ELR (cell line): ENCODE data around the gene TTLL5.
A peak's percentile ranks its signal among the peaks of the same experiment; 100 is the strongest.

Source experiments
- DNase-seq: peaks from one replicate; pipeline ENCODE4 v3.0.0-alpha.2; 2015; ENCODE audit warnings: low read depth

The TTLL5 gene, protein sequence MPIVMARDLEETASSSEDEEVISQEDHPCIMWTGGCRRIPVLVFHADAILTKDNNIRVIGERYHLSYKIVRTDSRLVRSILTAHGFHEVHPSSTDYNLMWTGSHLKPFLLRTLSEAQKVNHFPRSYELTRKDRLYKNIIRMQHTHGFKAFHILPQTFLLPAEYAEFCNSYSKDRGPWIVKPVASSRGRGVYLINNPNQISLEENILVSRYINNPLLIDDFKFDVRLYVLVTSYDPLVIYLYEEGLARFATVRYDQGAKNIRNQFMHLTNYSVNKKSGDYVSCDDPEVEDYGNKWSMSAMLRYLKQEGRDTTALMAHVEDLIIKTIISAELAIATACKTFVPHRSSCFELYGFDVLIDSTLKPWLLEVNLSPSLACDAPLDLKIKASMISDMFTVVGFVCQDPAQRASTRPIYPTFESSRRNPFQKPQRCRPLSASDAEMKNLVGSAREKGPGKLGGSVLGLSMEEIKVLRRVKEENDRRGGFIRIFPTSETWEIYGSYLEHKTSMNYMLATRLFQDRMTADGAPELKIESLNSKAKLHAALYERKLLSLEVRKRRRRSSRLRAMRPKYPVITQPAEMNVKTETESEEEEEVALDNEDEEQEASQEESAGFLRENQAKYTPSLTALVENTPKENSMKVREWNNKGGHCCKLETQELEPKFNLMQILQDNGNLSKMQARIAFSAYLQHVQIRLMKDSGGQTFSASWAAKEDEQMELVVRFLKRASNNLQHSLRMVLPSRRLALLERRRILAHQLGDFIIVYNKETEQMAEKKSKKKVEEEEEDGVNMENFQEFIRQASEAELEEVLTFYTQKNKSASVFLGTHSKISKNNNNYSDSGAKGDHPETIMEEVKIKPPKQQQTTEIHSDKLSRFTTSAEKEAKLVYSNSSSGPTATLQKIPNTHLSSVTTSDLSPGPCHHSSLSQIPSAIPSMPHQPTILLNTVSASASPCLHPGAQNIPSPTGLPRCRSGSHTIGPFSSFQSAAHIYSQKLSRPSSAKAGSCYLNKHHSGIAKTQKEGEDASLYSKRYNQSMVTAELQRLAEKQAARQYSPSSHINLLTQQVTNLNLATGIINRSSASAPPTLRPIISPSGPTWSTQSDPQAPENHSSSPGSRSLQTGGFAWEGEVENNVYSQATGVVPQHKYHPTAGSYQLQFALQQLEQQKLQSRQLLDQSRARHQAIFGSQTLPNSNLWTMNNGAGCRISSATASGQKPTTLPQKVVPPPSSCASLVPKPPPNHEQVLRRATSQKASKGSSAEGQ (N-terminal part only)

DNA sequence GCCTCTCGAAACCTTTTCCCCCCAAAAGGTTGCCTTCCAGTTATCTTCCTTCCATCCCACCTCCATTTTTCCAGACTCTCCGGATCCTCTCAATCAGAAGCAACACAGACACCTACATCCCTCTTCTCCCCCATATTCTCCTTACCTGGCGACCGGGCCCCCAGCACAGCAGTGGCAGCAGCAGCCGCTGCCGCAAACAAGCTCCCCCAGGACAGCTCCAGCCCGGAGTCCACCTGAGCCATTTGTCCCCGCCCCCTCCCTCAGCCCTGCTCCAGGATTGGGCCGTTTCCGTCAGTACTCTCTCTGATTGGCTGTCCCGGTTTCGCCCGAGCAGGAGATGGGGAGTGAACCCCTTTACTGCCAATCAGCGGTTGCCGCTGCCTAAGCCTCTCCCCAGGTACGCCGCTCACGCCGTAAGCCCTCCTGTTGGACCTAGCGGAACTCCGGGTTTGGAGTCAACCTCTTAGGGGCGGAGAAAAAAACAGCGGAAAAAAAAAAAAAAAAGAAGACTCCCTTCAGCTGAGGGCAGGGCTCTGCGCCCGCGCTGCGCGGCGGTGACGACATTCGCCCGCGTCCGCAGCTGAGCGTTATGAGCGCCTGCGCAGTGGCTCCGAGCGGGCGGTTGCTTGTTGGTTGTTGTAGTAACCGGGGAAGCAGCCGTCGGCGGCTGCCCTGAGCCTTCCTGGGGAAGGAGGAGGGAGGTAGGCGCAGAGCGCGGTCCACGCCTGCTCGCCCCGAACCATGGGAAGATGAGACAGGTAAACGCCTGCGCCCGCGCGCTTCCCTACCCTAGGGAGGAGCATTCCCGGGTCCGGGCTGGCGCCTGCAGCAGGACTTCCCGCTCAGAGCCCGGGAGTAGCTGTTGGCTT, at the start of gene TTLL5, which contains the start of gene ERG28:
Gene TTLL5 (plus strand): TSS at position 617 of the 869 bp plus-strand sequence. CDS start 1,904 bp downstream, outside the sequence.
Gene ERG28 (minus strand): TSS at position 247 of the 869 bp plus-strand sequence. CDS start 3,374 bp downstream, outside the sequence.
- DNase-seq, result peak; percentile 99

DNA sequence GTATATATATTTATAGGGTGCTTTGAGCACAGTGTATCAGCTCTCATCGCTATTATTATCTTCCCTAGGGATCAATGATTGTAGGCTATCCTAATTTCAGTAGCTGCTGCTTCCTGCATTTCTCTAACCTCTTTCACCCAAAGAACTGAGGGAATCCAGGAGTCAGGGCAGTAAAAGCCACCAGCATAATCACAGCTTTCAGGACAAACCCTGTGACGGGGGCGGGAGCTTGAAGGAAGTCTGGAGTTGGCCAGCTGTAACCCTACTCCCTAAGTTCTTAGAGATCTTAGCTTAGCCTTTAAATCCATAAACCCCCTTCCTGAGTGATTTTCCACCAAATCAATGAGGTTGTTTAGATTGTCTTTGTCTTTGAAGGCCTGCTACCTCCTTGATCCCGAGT, 48.9 kb upstream of the TTLL5 start:
- DNase-seq, result no peak

DNA sequence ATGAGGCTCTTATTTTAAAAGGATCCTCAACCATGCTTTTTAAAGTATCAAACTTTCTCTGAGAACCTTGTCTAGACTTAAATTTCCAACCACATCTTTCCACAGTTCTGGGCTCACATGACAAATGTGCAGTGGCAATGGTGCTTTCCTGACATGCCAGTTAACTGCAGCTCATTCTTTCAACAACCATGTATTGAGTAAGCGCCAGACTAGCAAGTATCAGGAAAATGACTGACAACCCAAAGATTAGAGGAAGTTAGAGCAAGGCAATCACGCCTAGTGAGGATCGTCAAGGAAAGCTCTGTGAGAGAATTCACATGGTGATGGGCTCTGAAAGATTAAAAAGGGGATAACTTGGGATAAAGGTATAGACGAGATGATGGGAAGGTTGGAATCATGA, 46.9 kb upstream of the TTLL5 start:
- DNase-seq, result no peak

DNA sequence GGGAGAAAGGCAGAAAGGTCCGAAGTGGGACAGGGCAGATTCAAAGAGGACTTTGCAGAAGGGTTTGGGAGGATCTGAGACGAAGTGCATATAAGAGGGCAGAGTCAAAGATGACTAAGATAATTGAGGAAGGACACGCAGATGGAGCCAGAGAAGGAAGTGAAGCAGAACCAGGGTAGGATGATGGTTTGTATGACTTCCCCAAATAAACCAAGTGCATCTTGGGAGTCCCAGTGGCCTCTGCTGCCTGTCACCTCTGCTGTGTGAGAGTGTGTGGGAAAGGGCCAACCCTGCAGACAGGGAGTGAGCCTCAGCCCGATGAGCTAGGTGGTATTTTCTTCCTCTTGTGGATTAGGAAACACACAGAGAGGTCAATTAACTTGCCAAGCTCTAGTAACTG, 45.8 kb upstream of the TTLL5 start:
- DNase-seq, result no peak

DNA sequence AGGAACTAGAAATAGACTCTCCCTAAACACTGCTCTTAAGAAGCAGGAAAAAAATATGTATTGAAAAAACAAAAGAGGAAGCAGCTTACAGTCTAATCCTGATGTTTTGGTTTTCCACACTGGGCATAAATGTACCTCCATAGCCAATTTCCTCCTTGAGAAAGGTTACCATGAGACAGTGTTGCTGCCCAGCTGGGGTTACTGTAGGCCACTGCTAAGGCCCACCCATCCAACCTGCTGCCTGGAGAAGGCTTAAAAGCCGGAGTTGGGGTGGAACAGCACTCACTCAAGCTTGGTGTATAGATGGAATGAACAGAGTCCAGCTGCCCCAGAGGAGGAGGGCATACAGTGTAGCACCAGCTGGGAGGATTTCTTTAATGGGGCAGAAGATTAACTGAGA, 41.5 kb upstream of the TTLL5 start:
- DNase-seq, result no peak

DNA sequence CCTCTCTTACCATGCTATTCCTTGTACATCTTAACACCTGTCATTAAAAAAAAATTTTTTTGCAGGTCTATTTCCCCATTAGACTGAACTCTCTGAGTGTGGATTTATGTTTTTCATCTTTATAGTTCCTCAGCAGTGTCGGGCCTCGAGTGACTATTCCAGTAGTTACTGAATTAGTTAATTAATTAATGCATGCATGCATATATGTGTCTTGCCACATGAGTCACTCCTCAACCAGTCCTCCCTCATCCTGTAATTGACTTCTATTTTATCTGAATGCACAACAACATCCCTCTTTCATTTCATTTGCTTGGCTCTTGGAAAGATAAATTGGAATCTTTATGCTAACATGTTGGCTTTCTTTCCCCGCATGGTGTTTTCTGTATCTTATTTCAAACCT, 36.0 kb upstream of the TTLL5 start:
- DNase-seq, result no peak

DNA sequence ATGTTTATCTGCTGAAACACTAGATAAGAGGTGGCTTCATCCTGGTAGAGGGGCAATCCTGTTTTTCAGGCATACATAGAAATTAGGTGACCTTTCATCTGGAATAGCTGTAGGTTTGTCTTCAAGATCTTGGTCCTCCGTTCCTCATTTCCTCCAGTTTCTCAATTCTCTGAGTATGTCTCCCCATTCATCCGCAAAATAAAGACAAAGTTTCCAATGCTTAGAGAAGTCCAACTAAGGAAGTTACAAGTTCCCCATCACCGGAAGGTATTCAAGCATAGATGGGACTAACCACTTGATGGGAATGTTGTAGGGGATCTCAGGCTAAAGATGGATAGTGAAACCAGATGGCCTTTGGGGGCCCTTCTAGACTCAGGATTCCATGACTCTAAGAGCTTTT, 34.6 kb upstream of the TTLL5 start:
- DNase-seq, result no peak

DNA sequence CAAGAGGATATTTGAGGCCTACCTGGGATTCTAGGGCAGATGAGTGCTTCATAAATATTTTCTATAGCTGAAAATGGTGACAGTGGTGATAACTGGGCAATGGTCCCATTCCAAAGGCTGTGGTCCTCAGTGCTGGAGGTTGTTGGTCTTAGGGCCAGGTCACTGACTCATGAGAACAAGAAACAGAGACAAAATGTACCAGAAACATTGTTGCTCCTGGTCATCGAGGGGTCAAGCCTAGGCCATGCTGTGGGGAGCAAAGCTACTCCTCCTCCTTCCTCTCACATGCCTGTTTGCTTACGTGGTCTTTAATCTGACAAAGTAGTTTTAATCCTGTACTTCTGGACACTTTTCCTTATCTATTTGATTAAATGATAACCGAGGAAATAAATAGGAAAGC, 34.2 kb upstream of the TTLL5 start:
- DNase-seq, result no peak

DNA sequence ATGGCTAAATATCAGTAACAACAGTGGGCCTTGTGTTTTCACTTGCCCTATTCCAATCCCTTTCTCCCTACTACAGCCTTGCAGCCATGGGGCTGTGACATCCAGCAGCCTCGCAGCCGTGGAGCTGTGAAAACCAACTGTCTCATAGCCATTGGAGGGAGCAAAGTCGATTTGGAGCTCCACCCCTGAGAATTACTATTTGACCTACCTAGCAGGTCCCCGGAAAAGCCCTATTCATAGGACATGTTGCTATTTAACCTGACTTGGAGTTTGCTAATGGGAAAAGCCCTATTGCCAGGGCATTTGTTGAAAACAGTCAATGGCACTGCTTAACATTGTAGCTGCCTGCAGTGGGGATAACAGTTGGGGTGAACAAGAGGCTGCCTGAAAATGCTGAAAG, 33.6 kb upstream of the TTLL5 start:
- DNase-seq, result no peak

DNA sequence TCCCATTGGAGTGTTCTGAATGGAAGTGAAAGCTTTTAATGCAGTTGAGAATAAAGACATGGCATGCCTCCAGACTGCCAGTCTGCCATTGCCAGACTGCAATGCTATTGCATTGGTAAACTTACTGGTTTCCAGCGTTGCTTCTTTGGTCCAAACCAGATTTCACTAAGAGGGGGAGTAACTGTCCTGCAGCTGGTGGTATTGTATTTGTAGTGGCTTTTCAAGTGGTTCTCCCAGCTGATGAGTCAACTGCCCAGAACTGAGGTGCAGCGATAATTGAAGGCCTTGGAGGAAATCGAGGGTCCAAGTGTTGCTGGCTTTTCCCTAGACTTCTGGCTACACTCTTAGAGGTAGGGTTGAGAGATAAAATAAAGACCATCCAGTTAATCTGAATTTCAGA, 32.2 kb upstream of the TTLL5 start:
- no peak for DNase-seq

DNA sequence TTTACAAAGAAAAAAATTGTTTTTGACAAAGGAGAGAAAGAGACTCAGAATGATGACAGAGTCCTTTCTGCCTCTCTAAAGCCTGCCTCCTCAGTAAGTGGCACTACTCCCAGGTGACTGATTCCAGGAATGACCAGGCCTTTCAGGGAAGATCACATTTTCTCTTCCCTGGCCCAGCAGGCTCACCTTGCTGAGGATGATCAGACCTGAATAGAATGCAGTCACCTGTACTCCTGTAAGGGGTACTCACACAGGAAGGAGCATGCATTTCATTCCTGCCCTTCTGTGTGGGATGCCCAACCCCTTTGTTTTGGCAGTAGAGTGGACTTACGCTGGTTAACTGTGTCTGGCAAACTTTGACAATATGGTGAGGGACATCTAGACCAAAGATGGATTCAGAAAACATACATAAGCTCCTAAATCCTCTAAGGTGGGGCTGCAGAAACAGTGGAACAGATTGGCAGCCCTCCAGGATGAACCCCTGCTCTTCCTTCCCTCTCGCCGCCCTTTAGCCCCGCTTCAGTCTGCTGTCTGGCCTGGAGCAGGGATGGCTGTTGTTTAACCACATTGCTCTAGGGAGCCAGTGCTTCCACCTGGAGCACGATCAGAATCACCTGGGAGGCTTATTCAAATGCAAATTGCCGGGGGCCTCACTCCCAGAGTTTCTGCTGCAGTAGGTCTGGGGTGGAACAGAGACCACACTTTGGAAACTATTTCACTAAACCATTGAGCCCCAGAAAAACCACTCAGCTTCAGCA, 30.2 kb upstream of the TTLL5 start:
- no peak for DNase-seq

DNA sequence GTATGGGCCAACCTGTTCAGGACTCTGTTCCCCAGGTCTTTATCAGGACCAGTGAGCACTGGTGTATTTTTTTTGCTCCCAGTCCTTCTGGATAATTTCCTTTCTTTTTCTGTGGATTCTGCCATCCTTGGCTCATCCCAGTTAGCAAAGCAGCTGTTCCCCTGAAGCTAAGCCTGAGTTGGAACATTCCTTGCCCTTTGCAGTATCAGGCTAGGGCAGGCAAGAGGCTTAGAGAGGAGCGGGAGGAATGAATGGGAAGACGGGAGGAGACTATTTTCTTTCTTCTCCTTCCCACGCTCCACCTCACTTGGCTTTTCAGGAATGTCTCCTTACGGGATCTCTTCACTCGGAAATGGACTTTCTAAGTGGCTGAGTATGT, 29.6 kb upstream of the TTLL5 start:
- no peak for DNase-seq

DNA sequence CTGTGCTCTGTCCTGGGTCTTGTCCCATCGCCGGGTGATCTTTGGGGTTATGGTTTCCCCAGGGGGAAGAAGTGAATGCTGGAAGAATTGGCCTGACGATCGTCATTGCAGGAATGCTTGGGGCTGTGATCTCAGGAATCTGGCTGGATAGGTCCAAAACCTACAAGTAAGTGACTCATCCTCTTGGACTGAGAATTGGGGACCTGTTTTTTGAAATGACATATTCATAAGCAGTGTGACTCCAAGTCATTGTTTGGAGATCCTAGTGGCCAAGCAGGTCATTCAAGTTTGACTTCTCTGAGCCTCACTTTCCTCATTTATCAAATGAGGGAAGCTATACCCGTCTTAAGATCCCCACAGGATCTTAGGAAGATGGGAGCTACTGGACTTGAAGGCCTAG, 26.2 kb upstream of the TTLL5 start:
- no peak for DNase-seq

DNA sequence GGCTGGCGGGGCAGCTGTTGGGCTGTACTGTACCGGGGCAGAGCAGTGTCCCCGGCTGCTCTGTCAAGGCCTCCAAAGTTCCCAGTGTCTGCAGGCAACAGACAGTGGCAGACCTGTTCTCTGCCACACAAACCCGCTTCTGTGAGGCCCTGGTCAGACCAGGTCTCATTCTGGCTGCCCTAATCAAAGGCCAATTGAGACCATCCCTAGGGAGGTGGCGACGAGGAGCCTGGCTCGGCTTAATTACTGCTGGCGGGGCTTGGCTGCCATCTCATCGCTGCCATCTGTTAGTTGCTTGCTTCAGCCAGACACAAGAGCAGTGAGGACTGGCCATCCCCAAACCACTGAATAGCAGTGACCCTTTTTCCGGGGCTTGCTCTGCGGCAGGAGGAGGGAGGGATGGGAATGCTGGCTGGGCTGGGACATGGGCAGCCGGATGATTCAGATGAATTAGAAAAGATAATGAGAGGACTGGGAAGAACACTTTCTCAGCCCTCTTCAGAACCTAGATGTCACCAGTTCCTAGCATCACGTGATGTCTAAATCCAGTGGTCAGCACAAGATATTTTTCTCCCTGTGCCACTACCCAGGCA, 24.9 kb upstream of the TTLL5 start:
- DNase-seq, result peak; percentile 36

DNA sequence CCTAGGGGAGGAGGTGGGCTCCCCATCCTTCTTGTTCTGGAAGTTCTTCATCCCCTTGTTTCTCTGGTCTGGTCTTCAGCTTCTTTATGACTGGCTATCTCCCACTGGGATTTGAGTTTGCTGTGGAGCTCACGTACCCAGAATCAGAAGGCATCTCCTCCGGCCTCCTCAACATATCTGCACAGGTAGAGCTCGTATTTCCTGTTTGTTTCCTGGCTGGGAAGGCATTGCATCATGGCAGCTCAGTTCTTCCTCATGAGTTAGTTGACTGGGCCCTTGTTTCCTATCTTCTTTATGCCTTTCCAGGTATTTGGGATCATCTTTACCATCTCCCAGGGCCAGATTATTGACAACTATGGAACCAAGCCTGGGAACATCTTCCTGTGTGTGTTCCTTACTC, 20.2 kb upstream of the TTLL5 start:
- DNase-seq, result no peak

DNA sequence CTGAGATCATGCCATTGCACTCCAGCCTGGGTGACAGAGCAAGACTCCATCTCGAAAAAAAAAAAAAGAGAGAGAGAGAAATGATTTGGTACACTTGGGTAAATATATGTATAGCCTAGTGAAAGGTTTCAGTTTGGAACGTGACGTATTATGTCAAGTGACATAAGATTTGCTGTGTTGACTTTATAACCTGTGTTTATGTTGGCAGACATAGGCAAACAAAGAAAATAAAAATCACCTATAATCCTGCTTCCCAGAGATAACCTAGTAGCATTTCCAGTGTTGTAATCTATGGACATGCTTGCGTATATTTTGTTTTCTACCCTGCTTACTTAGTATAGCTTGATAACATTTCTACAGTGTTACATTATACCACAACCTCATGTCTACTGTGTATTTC, 17.1 kb upstream of the TTLL5 start:
- DNase-seq, result no peak

DNA sequence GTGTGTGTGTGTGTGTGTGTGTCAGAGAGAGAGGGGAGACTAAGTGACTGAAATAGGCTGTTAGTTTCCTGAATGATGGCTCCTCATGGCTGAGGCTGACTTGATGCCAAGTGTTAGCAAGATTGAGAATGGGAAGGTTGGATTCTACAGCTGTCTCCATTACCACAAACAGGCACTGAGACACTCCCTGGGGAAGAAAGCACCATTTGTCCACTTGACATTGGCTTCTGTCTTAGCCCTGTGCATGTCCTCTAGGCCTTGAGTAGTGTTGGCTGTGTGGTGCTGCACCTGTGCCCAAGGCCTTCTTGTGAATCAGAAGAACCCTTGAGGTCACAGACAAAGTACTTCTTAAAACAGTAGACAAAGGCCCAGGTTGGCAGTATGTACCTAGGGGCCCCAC, 16.0 kb upstream of the TTLL5 start:
- no peak for DNase-seq

DNA sequence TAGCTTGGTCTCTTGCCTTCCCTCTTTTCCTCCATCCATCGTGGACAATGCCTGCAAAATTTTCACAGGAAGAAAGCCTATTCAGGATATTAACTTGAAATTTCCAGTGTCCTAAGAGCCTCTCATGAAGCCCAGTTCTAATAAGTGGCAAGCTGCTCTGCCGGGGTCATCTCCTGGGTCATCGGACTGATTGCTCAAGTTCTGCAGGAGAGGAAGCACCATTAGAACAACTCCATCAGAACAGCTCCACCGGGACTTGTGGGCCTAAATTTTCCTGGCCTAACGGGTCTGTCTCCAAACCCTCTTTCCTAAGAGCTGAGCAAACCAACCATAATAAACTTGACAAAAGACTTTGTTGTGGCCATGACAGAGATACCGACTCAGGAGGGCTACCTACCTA, 14.3 kb upstream of the TTLL5 start:
- DNase-seq, result no peak

DNA sequence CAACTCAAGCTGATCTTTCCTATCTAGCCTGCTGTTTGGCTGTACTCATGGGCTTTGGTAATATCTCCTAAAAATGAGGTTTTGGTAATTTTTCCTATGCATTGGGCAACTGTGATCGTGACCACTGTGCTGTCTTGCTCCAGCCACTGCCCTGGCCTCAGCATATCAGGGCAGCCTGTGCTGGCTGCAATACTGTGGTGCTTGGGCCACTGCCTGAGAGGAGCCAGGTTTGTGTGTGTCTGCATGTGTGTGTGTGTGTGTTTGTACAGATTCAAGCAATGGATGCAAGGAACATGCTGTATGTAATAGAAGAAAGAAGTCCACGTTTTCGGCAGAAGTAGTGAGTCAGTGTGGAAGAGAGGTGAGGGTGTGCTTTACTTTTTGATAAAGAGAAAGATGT, 13.4 kb upstream of the TTLL5 start:
- DNase-seq, result no peak
